K562 (cell line): ENCODE measurements around the gene ODF2. TPM values are rescaled to one million over a fixed set of nuclear protein-coding genes. Genes with fewer than 3 reads are reported as not detected.

Source experiments
- ATAC-seq: fragments of 200-7000 bp; cut with Tn5 transposase; 3 replicates; pipeline ENCODE4 v1.9.1; 2020; ENCODE audit warnings: moderate library complexity
- BruUV-seq: library from RNA; stranded (reverse); fragments of 400-500 nt; replicated peaks from 2 replicates; lab custom pipeline; 2021; lab: Mats Ljungman, UMichigan
- CTCF ChIA-PET: fragments of 300-600 bp; formaldehyde crosslinking; extraction: SDS; loops from one replicate; lab custom pipeline; 2021; ENCODE audit warnings: low intra/inter-chr PET ratio; lab: Yijun Ruan, JAX
- POLR2A ChIA-PET: fragments of 300-600, 350-650 bp; sonication (Branson Sonifier 250); formaldehyde crosslinking; extraction: SDS; loops from one replicate; lab custom pipeline; 2021; ENCODE audit warnings: antibody characterized with exemption, inconsistent platforms; lab: Yijun Ruan, JAX
- DNase-seq, 4 experiments: peaks; one replicate each; pipeline versions ENCODE4 v3.0.0 to v3.0.0-alpha.2; 2011 to 2018; ENCODE audit warnings: low spot score in 3 of 4, mixed read lengths in 3 of 4; ENCODE audit errors: extremely low read depth in 1 of 4
- FAIRE-seq: peaks from 2 replicates; lab custom pipeline; 2011; peaks lifted over from hg19 to GRCh38; lab: Jason Lieb, UNC
- H2AFZ ChIP-seq: 2 replicates; pipeline ENCODE4 v1.6.0; 2011; ENCODE audit warnings: low read depth, low read length, control low read depth, inconsistent platforms
- H3K27ac ChIP-seq: fragments of 200-600 bp; 3 replicates; pipeline ENCODE4 v1.8.0; 2011; ENCODE audit warnings: low read depth, mild to moderate bottlenecking, control low read depth, inconsistent platforms, low read length, moderate library complexity, mixed read lengths; ENCODE audit errors: extremely low read depth
- H3K27me3 ChIP-seq, 2 experiments: fragments of 300-600 bp in 1 of 2; 2 replicates in 1 of 2; 3 replicates in 1 of 2; pipeline versions ENCODE4 v1.6.0 to v1.8.0; 2011; ENCODE audit warnings: inconsistent platforms in 2 of 2, low read length in 2 of 2, mild to moderate bottlenecking in 1 of 2, mixed read lengths in 1 of 2, moderate library complexity in 1 of 2; ENCODE audit not compliant: control insufficient read depth in 2 of 2, insufficient read depth in 2 of 2
- H3K36me3 ChIP-seq: fragments of 300-600 bp; 3 replicates; pipeline ENCODE4 v1.8.0; 2011; ENCODE audit warnings: mild to moderate bottlenecking, low read length, inconsistent platforms; ENCODE audit not compliant: control insufficient read depth, insufficient read depth
- H3K4me1 ChIP-seq, 2 experiments: fragments of 200-600 bp in 1 of 2; replicated peaks in 1 of 2; 2 replicates in 1 of 2; 3 replicates in 1 of 2; pipeline versions ENCODE4 v1.5.1 to v1.8.0; 2011; ENCODE audit warnings: inconsistent platforms in 2 of 2, low read length in 2 of 2, mild to moderate bottlenecking in 1 of 2, mixed read lengths in 1 of 2, moderate library complexity in 1 of 2; ENCODE audit not compliant: control insufficient read depth in 2 of 2, insufficient read depth in 2 of 2
- H3K4me2 ChIP-seq: 2 replicates; pipeline ENCODE4 v1.6.1; 2011; ENCODE audit warnings: low read length, control low read depth, inconsistent platforms, mixed read lengths; ENCODE audit not compliant: insufficient read depth
- H3K4me3 ChIP-seq: fragments of 200-600 bp; sonication (generic), shearing (Covaris generic); 2 replicates; pipeline ENCODE4 v1.5.1; 2016; ENCODE audit warnings: control low read depth, inconsistent platforms
- H3K79me2 ChIP-seq: fragments of 200-600 bp; 3 replicates; pipeline ENCODE4 v1.8.0; 2011; ENCODE audit warnings: low read length, inconsistent platforms; ENCODE audit not compliant: control insufficient read depth, insufficient read depth
- H3K9ac ChIP-seq, 2 experiments: 2 replicates each; pipeline versions ENCODE4 v1.6.0 to v1.6.1; 2011; ENCODE audit warnings: low read depth in 2 of 2, low read length in 2 of 2, control low read depth in 1 of 2, inconsistent platforms in 1 of 2, mild to moderate bottlenecking in 1 of 2, mixed read lengths in 1 of 2; ENCODE audit not compliant: insufficient read depth in 1 of 2
- H3K9me1 ChIP-seq: one replicate; pipeline ENCODE4 v1.6.0; 2011; ENCODE audit warnings: inconsistent platforms, mild to moderate bottlenecking, low read length, moderate library complexity; ENCODE audit not compliant: control insufficient read depth, insufficient read depth
- H3K9me3 ChIP-seq: replicated peaks from 2 replicates; pipeline ENCODE4 v1.5.1; 2011; ENCODE audit warnings: low read depth, low read length, inconsistent platforms; ENCODE audit not compliant: control insufficient read depth, insufficient read depth
- H4K20me1 ChIP-seq: replicated peaks from 2 replicates; pipeline ENCODE4 v1.6.1; 2011; ENCODE audit warnings: low read length, inconsistent platforms, mixed read lengths; ENCODE audit not compliant: control insufficient read depth, insufficient read depth
- CTBP1 ChIP-seq: fragments of 450-650 bp; IDR thresholded peaks from 2 replicates; pipeline ENCODE4 v1.6.1; 2016; ENCODE audit warnings: borderline replicate concordance
- FOXK1 ChIP-seq: sonication (generic); formaldehyde crosslinking; IDR thresholded peaks from 2 replicates; pipeline ENCODE4 v1.8.0; 2022; ENCODE audit warnings: missing genetic modification reagents, mild to moderate bottlenecking, borderline replicate concordance
- KLF16 ChIP-seq: IDR thresholded peaks from 2 replicates; pipeline ENCODE4 v1.6.1; 2016; ENCODE audit warnings: antibody characterized with exemption
- LARP7 ChIP-seq: fragments of 450-650 bp; IDR thresholded peaks from 2 replicates; pipeline ENCODE4 v1.6.1; 2016
- NFE2 ChIP-seq: IDR thresholded peaks from 2 replicates; pipeline ENCODE4 v1.6.1; 2014; ENCODE audit warnings: antibody characterized with exemption, low read depth
- PCBP1 ChIP-seq: fragments of 200-400 bp; formaldehyde crosslinking; IDR thresholded peaks from 2 replicates; pipeline ENCODE4 v1.6.1; 2018; ENCODE audit warnings: mild to moderate bottlenecking, low read depth, low read length; ENCODE audit not compliant: poor library complexity, severe bottlenecking
- TCF7L2 ChIP-seq: fragments of 150-350 bp; IDR thresholded peaks from 2 replicates; pipeline ENCODE4 v1.6.1; 2016; ENCODE audit warnings: low read depth, mild to moderate bottlenecking, low read length, moderate library complexity
- ZNF41 ChIP-seq: fragments of 250-450 bp; sonication (Bioruptor Pico); conservative IDR thresholded peaks from 2 replicates; pipeline ENCODE4 v1.4.0; 2020; ENCODE audit warnings: mild to moderate bottlenecking
- WGBS: fragments of 100-300 bp; shearing (Covaris generic); methylation state at CpG from one replicate; pipeline ENCODE4 v1.1.6; 2016; ENCODE audit warnings: low coverage, mixed read lengths; ENCODE audit not compliant: insufficient coverage; ENCODE audit errors: missing lambda C conversion rate; 5-methylcytosine and 5-hydroxymethylcytosine counted together
- in situ Hi-C: fragments of 300-500 bp; cut with MboI; formaldehyde crosslinking; loops from 4 replicates; pipeline ENCODE4 v1.15.0; 2018; ENCODE audit warnings: inconsistent platforms, mixed read lengths
- intact Hi-C: fragments of 100-400 bp; cut with micrococcal nuclease; formaldehyde crosslinking; loops from 2 replicates; pipeline ENCODE4 v1.14.2; 2022
- polyA plus RNA-seq, 8 experiments: library from polyadenylated mRNA; depleted of rRNA in 4 of 8; stranded (reverse) in 5 of 8; unstranded in 3 of 8; fragments of >200 nt; fragmentation: Nextera tagmentation in 2 of 8; fragmentation: Illumina TruSeq in 1 of 8; extraction: Ambion mirVana in 2 of 8; extraction: Trizol in 1 of 8; gene quantifications; 2 replicates each; pipeline versions ENCODE4 v1.2.1 to v1.2.3, GENCODE V29; 2011 to 2014; ENCODE audit warnings: inconsistent platforms in 1 of 8, missing spikeins in 1 of 8
- total RNA-seq, 7 experiments: library from RNA; depleted of rRNA in 6 of 7; stranded (reverse); fragments of >200 nt in 6 of 7; fragmentation: Illumina TruSeq in 2 of 7; extraction: Trizol in 2 of 7; gene quantifications; 2 replicates each; pipeline versions ENCODE4 v1.2.1 to v1.2.3, GENCODE V29; 2011 to 2021; ENCODE audit warnings: low replicate concordance in 1 of 7
- TF ChIP-seq, protein P1 (sequence below): fragments of 250-450 bp; sonication (Bioruptor Pico); IDR thresholded peaks from 2 replicates; pipeline ENCODE4 v1.4.0; 2020; ENCODE audit warnings: mild to moderate bottlenecking
- TF ChIP-seq, protein P2 (sequence below): fragments of 250-450 bp; sonication (Bioruptor Pico); IDR thresholded peaks from 2 replicates; pipeline ENCODE4 v1.5.0; 2021; ENCODE audit warnings: mild to moderate bottlenecking, moderate library complexity
- TF ChIP-seq, protein P3 (sequence below): fragments of 250-450 bp; sonication (Bioruptor Pico); IDR thresholded peaks from 2 replicates; pipeline ENCODE4 v1.4.0; 2020

The ODF2 gene
- total and polyA plus RNA-seq, 9 of the 15 experiments (the other 6 are each of a cell fraction or from before 2014, with no cell fraction given): 16.5 to 83.2 (median 69.7) TPM

DNA sequence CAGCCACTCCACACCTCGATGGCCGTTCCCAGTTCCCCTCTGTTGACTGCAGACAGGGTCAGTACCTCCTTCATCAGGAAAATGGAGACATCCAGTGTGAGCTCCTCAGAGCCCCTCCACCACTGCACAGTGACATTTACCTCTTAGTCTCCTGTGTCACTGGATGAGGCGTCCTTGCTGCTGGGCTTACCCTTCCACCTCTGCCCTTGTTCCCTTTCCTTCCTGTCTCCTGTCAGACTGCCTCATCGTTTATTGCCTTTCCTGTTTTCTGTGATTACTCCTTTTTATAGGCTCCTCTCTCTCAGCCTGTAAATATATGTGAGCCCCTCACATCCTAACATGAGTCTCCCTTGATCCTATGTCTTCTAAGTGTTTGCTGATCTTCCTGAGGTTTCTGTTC is 73.4 kb downstream of the ODF2 start:
- no peaks in the 10 kb centered on the region for H3K79me2 ChIP-seq
- no peak overlapping the region for H3K4me3 ChIP-seq
- H3K4me2 ChIP-seq: no peak overlapping the region
- in situ Hi-C loops (no loop called here), intact Hi-C loops (no loop called here)
- H3K36me3 ChIP-seq: peaks cover 65% of the 10 kb centered on the region
- no TSS peak for BruUV-seq
- ChIA-PET CTCF (no interaction called here), POLR2A (interaction anchor here (0.7 to 1.2 kb wide), 2 partner anchors 23 to 24 kb away, joined by 4 to 5 read pairs; partner anchors contain the start of gene SPTAN1)
- no peaks in the 10 kb centered on the region for H3K4me1 ChIP-seq
- no peaks in the 10 kb centered on the region for H3K9me1 ChIP-seq
- H3K9ac ChIP-seq: no peak overlapping the region; a peak in 1 of 4 replicates
- no peak for DNase-seq
- H3K27me3 ChIP-seq: no peaks in the 10 kb centered on the region
- no peak overlapping the region for H3K27ac ChIP-seq
- H4K20me1 ChIP-seq: no peaks in the 10 kb centered on the region
- H2AFZ ChIP-seq: no peak overlapping the region
- FAIRE-seq: no peak
- no peak for ATAC-seq
- 62% methylated on average over 4 of the region's 4 CpGs for WGBS
- H3K9me3 ChIP-seq: no peaks in the 10 kb centered on the region
- TF ChIP-seq LARP7 (no peak), ZNF41 (CRISPR knock-in tag) (no peak), NFE2 (no peak), PCBP1 (no peak), TCF7L2 (no peak), FOXK1 (CRISPR knock-in tag) (no peak), CTBP1 (no peak), KLF16 (no peak)
- TF ChIP-seq, protein P1, sequence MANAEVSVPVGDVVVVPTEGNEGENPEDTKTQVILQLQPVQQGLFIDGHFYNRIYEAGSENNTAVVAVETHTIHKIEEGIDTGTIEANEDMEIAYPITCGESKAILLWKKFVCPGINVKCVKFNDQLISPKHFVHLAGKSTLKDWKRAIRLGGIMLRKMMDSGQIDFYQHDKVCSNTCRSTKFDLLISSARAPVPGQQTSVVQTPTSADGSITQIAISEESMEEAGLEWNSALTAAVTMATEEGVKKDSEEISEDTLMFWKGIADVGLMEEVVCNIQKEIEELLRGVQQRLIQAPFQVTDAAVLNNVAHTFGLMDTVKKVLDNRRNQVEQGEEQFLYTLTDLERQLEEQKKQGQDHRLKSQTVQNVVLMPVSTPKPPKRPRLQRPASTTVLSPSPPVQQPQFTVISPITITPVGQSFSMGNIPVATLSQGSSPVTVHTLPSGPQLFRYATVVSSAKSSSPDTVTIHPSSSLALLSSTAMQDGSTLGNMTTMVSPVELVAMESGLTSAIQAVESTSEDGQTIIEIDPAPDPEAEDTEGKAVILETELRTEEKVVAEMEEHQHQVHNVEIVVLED (CRISPR knock-in tag): no peak
- TF ChIP-seq, protein P2, sequence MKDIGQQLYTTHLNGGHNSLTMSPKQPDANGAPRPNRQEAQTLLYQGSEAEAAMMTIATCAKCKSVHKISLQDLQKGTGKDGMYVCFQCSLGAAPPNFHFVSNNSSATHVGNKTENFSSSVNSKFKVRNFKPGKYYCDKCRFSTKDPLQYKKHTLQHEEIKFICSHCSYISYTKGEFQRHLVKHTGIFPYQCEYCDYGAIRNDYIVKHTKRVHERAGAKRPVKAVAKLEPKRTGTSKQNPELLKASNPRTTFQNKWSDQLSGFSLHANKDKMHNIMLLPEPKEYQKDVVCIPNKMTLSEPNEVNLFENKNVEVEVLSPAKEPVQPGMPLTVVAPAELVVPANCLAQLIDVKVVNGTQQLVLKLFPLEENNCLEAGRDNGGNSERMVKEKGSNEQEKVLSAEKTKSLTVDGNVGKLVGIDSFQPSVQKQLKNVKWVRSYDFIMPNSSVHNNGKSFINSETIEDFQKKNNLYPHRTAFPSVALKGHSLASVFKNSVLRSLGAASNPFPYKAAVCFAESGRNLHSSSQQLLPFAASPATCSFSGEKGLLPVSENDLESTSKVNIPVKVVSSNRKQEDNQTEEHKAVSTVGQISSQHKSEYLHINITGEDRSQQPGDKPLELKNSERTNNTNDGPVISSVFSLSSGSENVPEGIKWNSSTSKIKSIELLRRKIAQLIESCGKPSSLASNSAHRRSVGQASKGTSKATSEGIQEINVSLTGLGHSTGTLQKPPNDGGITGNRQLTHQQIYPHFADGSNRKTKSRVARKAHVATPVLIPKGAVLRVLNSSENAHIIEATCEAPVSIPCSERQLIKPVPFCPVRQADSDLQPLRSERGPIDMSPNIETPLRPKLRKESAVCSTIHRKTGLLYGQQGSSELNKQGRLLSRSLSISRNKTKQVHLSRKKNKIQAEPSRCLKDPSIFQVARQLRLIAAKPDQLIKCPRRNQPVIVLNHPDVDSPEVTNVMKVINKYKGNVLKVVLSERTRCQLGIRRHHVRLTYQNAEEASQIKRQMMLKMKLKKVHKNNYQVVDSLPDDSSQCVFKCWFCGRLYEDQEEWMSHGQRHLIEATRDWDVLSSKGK: no peak
- TF ChIP-seq, protein P3, sequence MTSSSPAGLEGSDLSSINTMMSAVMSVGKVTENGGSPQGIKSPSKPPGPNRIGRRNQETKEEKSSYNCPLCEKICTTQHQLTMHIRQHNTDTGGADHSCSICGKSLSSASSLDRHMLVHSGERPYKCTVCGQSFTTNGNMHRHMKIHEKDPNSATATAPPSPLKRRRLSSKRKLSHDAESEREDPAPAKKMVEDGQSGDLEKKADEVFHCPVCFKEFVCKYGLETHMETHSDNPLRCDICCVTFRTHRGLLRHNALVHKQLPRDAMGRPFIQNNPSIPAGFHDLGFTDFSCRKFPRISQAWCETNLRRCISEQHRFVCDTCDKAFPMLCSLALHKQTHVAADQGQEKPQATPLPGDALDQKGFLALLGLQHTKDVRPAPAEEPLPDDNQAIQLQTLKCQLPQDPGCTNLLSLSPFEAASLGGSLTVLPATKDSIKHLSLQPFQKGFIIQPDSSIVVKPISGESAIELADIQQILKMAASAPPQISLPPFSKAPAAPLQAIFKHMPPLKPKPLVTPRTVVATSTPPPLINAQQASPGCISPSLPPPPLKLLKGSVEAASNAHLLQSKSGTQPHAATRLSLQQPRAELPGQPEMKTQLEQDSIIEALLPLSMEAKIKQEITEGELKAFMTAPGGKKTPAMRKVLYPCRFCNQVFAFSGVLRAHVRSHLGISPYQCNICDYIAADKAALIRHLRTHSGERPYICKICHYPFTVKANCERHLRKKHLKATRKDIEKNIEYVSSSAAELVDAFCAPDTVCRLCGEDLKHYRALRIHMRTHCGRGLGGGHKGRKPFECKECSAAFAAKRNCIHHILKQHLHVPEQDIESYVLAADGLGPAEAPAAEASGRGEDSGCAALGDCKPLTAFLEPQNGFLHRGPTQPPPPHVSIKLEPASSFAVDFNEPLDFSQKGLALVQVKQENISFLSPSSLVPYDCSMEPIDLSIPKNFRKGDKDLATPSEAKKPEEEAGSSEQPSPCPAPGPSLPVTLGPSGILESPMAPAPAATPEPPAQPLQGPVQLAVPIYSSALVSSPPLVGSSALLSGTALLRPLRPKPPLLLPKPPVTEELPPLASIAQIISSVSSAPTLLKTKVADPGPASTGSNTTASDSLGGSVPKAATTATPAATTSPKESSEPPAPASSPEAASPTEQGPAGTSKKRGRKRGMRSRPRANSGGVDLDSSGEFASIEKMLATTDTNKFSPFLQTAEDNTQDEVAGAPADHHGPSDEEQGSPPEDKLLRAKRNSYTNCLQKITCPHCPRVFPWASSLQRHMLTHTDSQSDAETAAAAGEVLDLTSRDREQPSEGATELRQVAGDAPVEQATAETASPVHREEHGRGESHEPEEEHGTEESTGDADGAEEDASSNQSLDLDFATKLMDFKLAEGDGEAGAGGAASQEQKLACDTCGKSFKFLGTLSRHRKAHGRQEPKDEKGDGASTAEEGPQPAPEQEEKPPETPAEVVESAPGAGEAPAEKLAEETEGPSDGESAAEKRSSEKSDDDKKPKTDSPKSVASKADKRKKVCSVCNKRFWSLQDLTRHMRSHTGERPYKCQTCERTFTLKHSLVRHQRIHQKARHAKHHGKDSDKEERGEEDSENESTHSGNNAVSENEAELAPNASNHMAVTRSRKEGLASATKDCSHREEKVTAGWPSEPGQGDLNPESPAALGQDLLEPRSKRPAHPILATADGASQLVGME (CRISPR knock-in tag): no peak
